HUES6 (cell line): Measurements from ENCODE around the gene KATNA1.
A peak's percentile ranks its signal among the peaks of the same experiment; 100 is the strongest.
"Not testable (repeated sequence)": the region's sequence is repeated elsewhere in the genome, so short reads cannot be mapped to it uniquely, and the experiment has no call there.

Experiments used
- H3K27ac ChIP-seq: 2 replicates; pipeline ENCODE4 v1.7.0; 2013; ENCODE audit warnings: low read depth, mild to moderate bottlenecking, low read length, inconsistent platforms
- H3K27me3 ChIP-seq: 2 replicates; pipeline ENCODE4 v1.6.1; 2013; ENCODE audit warnings: low read length; ENCODE audit not compliant: control insufficient read depth, insufficient read depth
- H3K36me3 ChIP-seq: 2 replicates; pipeline ENCODE4 v1.6.1; 2013; ENCODE audit warnings: low read length; ENCODE audit not compliant: control insufficient read depth, insufficient read depth
- H3K4me1 ChIP-seq: 2 replicates; pipeline ENCODE4 v1.6.1; 2013; ENCODE audit warnings: low read length; ENCODE audit not compliant: control insufficient read depth, insufficient read depth
- H3K4me3 ChIP-seq: 2 replicates; pipeline ENCODE4 v1.5.1; 2013; ENCODE audit warnings: low read depth, low read length
- H3K9ac ChIP-seq: one replicate; pipeline ENCODE4 v1.6.1; 2013; ENCODE audit warnings: mild to moderate bottlenecking, low read length
- H3K9me3 ChIP-seq: 2 replicates; pipeline ENCODE4 v1.6.1; 2013; ENCODE audit warnings: low read depth, low read length; ENCODE audit not compliant: control insufficient read depth, insufficient read depth

KATNA1 gene

GRCh38 chr6:149648148-149649145 is at the start of gene KATNA1:
Gene KATNA1 (minus strand): TSS chr6:149648714. CDS start chr6:149638547, 10,167 bp downstream.
- Histone ChIP-seq H3K4me3 (peak within 1 kb of the TSS; percentile 91), H3K27ac (peak within 1 kb of the TSS; percentile 52; the same call in 1 of the 2 replicates), H3K9me3 (no peaks in the 10 kb centered on the region), H3K9ac (peak within 1 kb of the TSS; percentile 64), H3K27me3 (no peaks in the 10 kb centered on the region), H3K4me1 (peaks cover 3% of the 10 kb centered on the region; the same call in 1 of the 2 replicates), H3K36me3 (no peaks in the 10 kb centered on the region)

- H3K27ac ChIP-seq, result no peak overlapping the region
- H3K27me3 ChIP-seq, result no peaks in the 10 kb centered on the region
- no peak overlapping the region for H3K4me3 ChIP-seq
- H3K4me1 ChIP-seq, result peaks cover 15% of the 10 kb centered on the region
- H3K36me3 ChIP-seq, result peaks cover 37% of the 10 kb centered on the region
- no peak overlapping the region for H3K9ac ChIP-seq
- H3K9me3 ChIP-seq, result no peaks in the 10 kb centered on the region
These were observed 49.7 kb upstream of the KATNA1 start for GRCh38 chr6:149698175-149698574.

GRCh38 chr6:149696901-149697300 is 48.4 kb upstream of the KATNA1 start:
- Histone ChIP-seq H3K9ac (no peak overlapping the region), H3K4me1 (peaks cover 11% of the 10 kb centered on the region), H3K36me3 (peaks cover 44% of the 10 kb centered on the region), H3K27me3 (no peaks in the 10 kb centered on the region), H3K9me3 (no peaks in the 10 kb centered on the region), H3K4me3 (no peak overlapping the region), H3K27ac (no peak overlapping the region)

- peaks cover 54% of the 10 kb centered on the region for H3K36me3 ChIP-seq
- no peak overlapping the region for H3K4me3 ChIP-seq
- H3K4me1 ChIP-seq, result no peaks in the 10 kb centered on the region
- H3K27ac ChIP-seq, result no peak overlapping the region
- no peaks in the 10 kb centered on the region for H3K27me3 ChIP-seq
- no peaks in the 10 kb centered on the region for H3K9me3 ChIP-seq
- no peak overlapping the region for H3K9ac ChIP-seq
These were observed 46.4 kb upstream of the KATNA1 start for GRCh38 chr6:149694921-149695320.

- no peak overlapping the region for H3K4me3 ChIP-seq
- no peaks in the 10 kb centered on the region for H3K27me3 ChIP-seq
- H3K9ac ChIP-seq, result no peak overlapping the region
- no peaks in the 10 kb centered on the region for H3K4me1 ChIP-seq
- no peaks in the 10 kb centered on the region for H3K9me3 ChIP-seq
- no peak overlapping the region for H3K27ac ChIP-seq
- peaks cover 46% of the 10 kb centered on the region for H3K36me3 ChIP-seq
These were observed 42.7 kb upstream of the KATNA1 start for GRCh38 chr6:149691201-149691600.

- Histone ChIP-seq H3K27me3 (no peaks in the 10 kb centered on the region), H3K4me3 (no peak overlapping the region), H3K9ac (no peak overlapping the region), H3K9me3 (no peaks in the 10 kb centered on the region), H3K36me3 (peaks cover 37% of the 10 kb centered on the region), H3K4me1 (no peaks in the 10 kb centered on the region), H3K27ac (no peak overlapping the region)
These were observed 37.7 kb upstream of the KATNA1 start for GRCh38 chr6:149686230-149686629.

- Histone ChIP-seq H3K27ac (no peak overlapping the region), H3K9me3 (no peaks in the 10 kb centered on the region), H3K27me3 (no peaks in the 10 kb centered on the region), H3K9ac (no peak overlapping the region), H3K36me3 (peaks cover 36% of the 10 kb centered on the region), H3K4me1 (no peaks in the 10 kb centered on the region), H3K4me3 (no peak overlapping the region)
These were observed 34.8 kb upstream of the KATNA1 start for GRCh38 chr6:149683256-149683859.

- H3K9ac ChIP-seq, H3K4me1 ChIP-seq, H3K27ac ChIP-seq, H3K9me3 ChIP-seq, H3K4me3 ChIP-seq, H3K27me3 ChIP-seq: not testable (repeated sequence)
- H3K36me3 ChIP-seq, result peaks cover 44% of the 10 kb centered on the region
These were observed 33.3 kb upstream of the KATNA1 start for GRCh38 chr6:149681845-149682244.

GRCh38 chr6:149681209-149681608 is 32.7 kb upstream of the KATNA1 start:
- H3K9me3 ChIP-seq, result no peaks in the 10 kb centered on the region
- H3K36me3 ChIP-seq, result peaks cover 49% of the 10 kb centered on the region
- no peaks in the 10 kb centered on the region for H3K27me3 ChIP-seq
- H3K4me1 ChIP-seq, result no peaks in the 10 kb centered on the region
- no peak overlapping the region for H3K9ac ChIP-seq
- no peak overlapping the region for H3K27ac ChIP-seq
- H3K4me3 ChIP-seq, result no peak overlapping the region

GRCh38 chr6:149680503-149680902 is 32.0 kb upstream of the KATNA1 start:
- Histone ChIP-seq H3K9ac (no peak overlapping the region), H3K27me3 (no peaks in the 10 kb centered on the region), H3K4me3 (no peak overlapping the region), H3K27ac (no peak overlapping the region), H3K4me1 (no peaks in the 10 kb centered on the region), H3K36me3 (peaks cover 56% of the 10 kb centered on the region), H3K9me3 (no peaks in the 10 kb centered on the region)

- not testable (repeated sequence) for H3K9ac ChIP-seq, H3K27ac ChIP-seq, H3K9me3 ChIP-seq, H3K27me3 ChIP-seq, H3K4me1 ChIP-seq, H3K4me3 ChIP-seq
- peaks cover 79% of the 10 kb centered on the region for H3K36me3 ChIP-seq
These were observed 23.8 kb upstream of the KATNA1 start for GRCh38 chr6:149672265-149672664.
